OCI-LY7 (cell line): Measurements from ENCODE around the gene SH2D3C. TPM values are rescaled to one million over a fixed set of nuclear protein-coding genes. Genes with fewer than 3 reads are reported as not detected.

Source experiments
- BruUV-seq: library from RNA; stranded (reverse); fragments of 400-500 nt; replicated peaks from 2 replicates; lab custom pipeline; 2021; lab: Mats Ljungman, UMichigan
- CTCF ChIA-PET: fragments of 300-600 bp; sonication (Branson Sonifier 250); formaldehyde crosslinking; loops from one replicate; lab custom pipeline; 2022; ENCODE audit warnings: antibody characterized with exemption; ENCODE audit not compliant: unreplicated experiment; lab: Charles Lee
- POLR2A ChIA-PET: fragments of 300-600 bp; sonication (Branson Sonifier 250); formaldehyde crosslinking; loops from one replicate; lab custom pipeline; 2022; ENCODE audit warnings: antibody characterized with exemption; lab: Charles Lee
- DNase-seq: peaks from one replicate; pipeline ENCODE4 v3.0.0-alpha.2; 2015; ENCODE audit warnings: low spot score
- H2AFZ ChIP-seq: fragments of 200-600 bp; sonication (generic), shearing (Covaris generic); 2 replicates; pipeline ENCODE4 v1.6.1; 2014; ENCODE audit warnings: mild to moderate bottlenecking, antibody characterized with exemption, low read length, moderate library complexity
- H3K27ac ChIP-seq: fragments of 200-600 bp; sonication (generic); 2 replicates; pipeline ENCODE4 v1.5.1; 2014; ENCODE audit warnings: mixed run types, low read depth, mild to moderate bottlenecking, moderate library complexity, low read length, inconsistent platforms; ENCODE audit not compliant: poor library complexity, severe bottlenecking
- H3K36me3 ChIP-seq: fragments of 200-600 bp; sonication (generic); 2 replicates; pipeline ENCODE4 v1.6.1; 2014; ENCODE audit warnings: mild to moderate bottlenecking, antibody characterized with exemption, low read length, moderate library complexity, mixed read lengths; ENCODE audit not compliant: insufficient read depth
- H3K4me1 ChIP-seq: fragments of 200-600 bp; sonication (generic); 2 replicates; pipeline ENCODE4 v1.5.1; 2014; ENCODE audit warnings: mild to moderate bottlenecking, low read length; ENCODE audit not compliant: insufficient read depth, poor library complexity, severe bottlenecking
- H3K4me2 ChIP-seq: fragments of 200-600 bp; sonication (generic); 2 replicates; pipeline ENCODE4 v1.6.1; 2014; ENCODE audit warnings: mild to moderate bottlenecking, low read length
- H3K4me3 ChIP-seq: fragments of 200-600 bp; sonication (generic); 2 replicates; pipeline ENCODE4 v1.5.1; 2014; ENCODE audit warnings: mild to moderate bottlenecking, low read depth, low read length; ENCODE audit not compliant: poor library complexity, severe bottlenecking
- H3K79me2 ChIP-seq: fragments of 200-600 bp; sonication (generic); 2 replicates; pipeline ENCODE4 v1.6.1; 2016; ENCODE audit warnings: low read depth, mild to moderate bottlenecking, low read length, moderate library complexity, mixed read lengths; ENCODE audit not compliant: insufficient read depth
- H3K9me2 ChIP-seq: fragments of 200-600 bp; sonication (generic); 2 replicates; pipeline ENCODE4 v1.6.1; 2016; ENCODE audit warnings: mild to moderate bottlenecking, low read length, mixed read lengths; ENCODE audit not compliant: insufficient read depth
- H3K9me3 ChIP-seq: fragments of 200-600 bp; sonication (generic); 2 replicates; pipeline ENCODE4 v1.6.1; 2014; ENCODE audit warnings: mild to moderate bottlenecking, mixed run types, low read length, mixed read lengths
- H4K20me1 ChIP-seq: fragments of 200-600 bp; sonication (generic); 2 replicates; pipeline ENCODE4 v1.6.1; 2014; ENCODE audit warnings: mild to moderate bottlenecking, antibody characterized with exemption, low read length, moderate library complexity, mixed read lengths; ENCODE audit not compliant: insufficient read depth
- CTCF ChIP-seq: fragments of 200-600 bp; sonication (generic); conservative IDR thresholded peaks from 2 replicates; pipeline ENCODE4 v1.5.1; 2014; ENCODE audit warnings: mild to moderate bottlenecking, antibody characterized with exemption, low read length, moderate library complexity, mixed read lengths
- EZH2phosphoT487 ChIP-seq: fragments of 200-600 bp; sonication (generic); IDR thresholded peaks from 2 replicates; pipeline ENCODE4 v1.6.1; 2018; ENCODE audit warnings: low read depth, borderline replicate concordance, mild to moderate bottlenecking, mixed run types, antibody characterized with exemption, low read length, moderate library complexity, mixed read lengths
- intact Hi-C: fragments of 100-400 bp; cut with micrococcal nuclease; formaldehyde crosslinking; loops from one replicate; pipeline ENCODE4 v1.10.0; 2022; ENCODE audit not compliant: unreplicated experiment
- total RNA-seq, 2 experiments: library from RNA; depleted of rRNA in 1 of 2; stranded (reverse); fragments of >200 nt in 1 of 2; shearing (Covaris generic) in 1 of 2; gene quantifications; 2 replicates each; pipeline ENCODE4 v1.2.3, GENCODE V29; 2014 to 2022

Gene SH2D3C
- total RNA-seq, 2 experiments from 2014 or later, result 40.0 to 45.7 TPM

GRCh38 chr9:127722055-127722745 is 56.3 kb downstream of the SH2D3C start:
- no peak overlapping the region for H3K4me2 ChIP-seq
- H3K36me3 ChIP-seq, result no peaks in the 10 kb centered on the region
- CTCF ChIA-PET, result no interaction called here
- no peak overlapping the region for H3K4me3 ChIP-seq
- intact Hi-C loops, result no loop called here
- no peaks in the 10 kb centered on the region for H3K9me3 ChIP-seq
- H3K27ac ChIP-seq, result no peak overlapping the region
- no peak overlapping the region for H2AFZ ChIP-seq
- POLR2A ChIA-PET, result interaction anchor here (1.4 kb wide), 1 partner anchor 13 kb away, joined by 3 read pairs; no protein-coding TSS in a partner anchor
- H4K20me1 ChIP-seq, result no peaks in the 10 kb centered on the region
- no peak for TF ChIP-seq EZH2phosphoT487
- TF ChIP-seq CTCF, result no peak
- H3K4me1 ChIP-seq, result peaks cover 11% of the 10 kb centered on the region
- no peaks in the 10 kb centered on the region for H3K79me2 ChIP-seq
- BruUV-seq, result no TSS peak
- no peak for DNase-seq
- H3K9me2 ChIP-seq, result no peaks in the 10 kb centered on the region

- ChIA-PET CTCF (no interaction called here), POLR2A (interaction anchor here (0.6 kb wide), 1 partner anchor 133 kb away, joined by 3 read pairs; no protein-coding TSS in a partner anchor)
- DNase-seq, result no peak
- intact Hi-C loops, result no loop called here
- Histone ChIP-seq H3K4me2 (no peak overlapping the region), H3K4me1 (peaks cover 11% of the 10 kb centered on the region), H3K4me3 (no peak overlapping the region), H3K79me2 (no peaks in the 10 kb centered on the region), H3K27ac (no peak overlapping the region), H3K9me2 (no peaks in the 10 kb centered on the region), H3K9me3 (no peaks in the 10 kb centered on the region), H3K36me3 (no peaks in the 10 kb centered on the region), H2AFZ (no peak overlapping the region), H4K20me1 (no peaks in the 10 kb centered on the region)
- BruUV-seq, result no TSS peak
- no peak for TF ChIP-seq CTCF
Observed at GRCh38 chr9:127721391-127721821, 57.1 kb downstream of the SH2D3C start.

GRCh38 chr9:127720865-127721227 is 57.6 kb downstream of the SH2D3C start:
- no peak for DNase-seq
- no peak overlapping the region for H3K4me3 ChIP-seq
- no TSS peak for BruUV-seq

More at GRCh38 chr9:127720865-127721227, 57.6 kb downstream of the SH2D3C start:
- Histone ChIP-seq H3K36me3 (no peaks in the 10 kb centered on the region), H3K27ac (no peak overlapping the region), H3K79me2 (no peaks in the 10 kb centered on the region), H3K4me2 (no peak overlapping the region), H4K20me1 (no peaks in the 10 kb centered on the region), H2AFZ (no peak overlapping the region), H3K9me2 (no peaks in the 10 kb centered on the region), H3K4me1 (peaks cover 16% of the 10 kb centered on the region), H3K9me3 (no peaks in the 10 kb centered on the region)
- ChIA-PET POLR2A (no interaction called here), CTCF (no interaction called here)
- TF ChIP-seq CTCF (no peak), EZH2phosphoT487 (no peak)
- intact Hi-C loops, result no loop called here
